Cardiac septum (tissue), 1 donor: ENCODE results near the gene INSR. TPM values are rescaled to one million over a fixed set of nuclear protein-coding genes. Genes with fewer than 3 reads are reported as not detected.

Experiments used
- DNase-seq: peaks from one replicate; pipeline ENCODE4 v3.0.0-alpha.2; 2020; ENCODE audit warnings: low spot score
- intact Hi-C: fragments of 100-400 bp; cut with DNase I; formaldehyde crosslinking; loops from one replicate; pipeline ENCODE4 v1.14.0; 2022
- total RNA-seq: library from RNA; stranded (reverse); fragmentation: NEBNext Ultra II Directional; extraction: Animal tissue kit (Norgen Biotek cat#: 25700); gene quantifications from one replicate; pipeline ENCODE4 v1.2.1, GENCODE V29; 2021
- donor health status: DM: no; HTN: no; CAD: no.

The INSR gene
- total RNA-seq, 1 donor from 2014 or later, result 113 TPM

GRCh38 chr19:7120499-7120898, 173.7 kb downstream of the INSR start:
- intact Hi-C loops, result no loop called here
- no peak for DNase-seq

- no peak for DNase-seq
- intact Hi-C loops, result no loop called here
These were observed 174.6 kb downstream of the INSR start for GRCh38 chr19:7119582-7119981.

- DNase-seq, result no peak
- intact Hi-C loops, result no loop called here
These were observed 177.0 kb downstream of the INSR start for GRCh38 chr19:7117248-7117647.

- no peak for DNase-seq
- intact Hi-C loops, result no loop called here
These were observed 178.5 kb downstream of the INSR start for GRCh38 chr19:7115721-7116120.

- DNase-seq, result no peak
- intact Hi-C loops, result no loop called here
These were observed 181.0 kb downstream of the INSR start for GRCh38 chr19:7113233-7113632.

- DNase-seq, result no peak
- intact Hi-C loops, result no loop called here
These were observed 181.5 kb downstream of the INSR start for GRCh38 chr19:7112675-7113074.

- intact Hi-C loops, result loop anchor here (10.0 kb wide), 1 partner anchor 685 kb away; no protein-coding TSS in a partner anchor
- DNase-seq, result no peak
These were observed 184.4 kb downstream of the INSR start for GRCh38 chr19:7109678-7110289.

- no peak for DNase-seq
- intact Hi-C loops, result loop anchor here (10.0 kb wide), 1 partner anchor 688 kb away; no protein-coding TSS in a partner anchor
These were observed 187.2 kb downstream of the INSR start for GRCh38 chr19:7106711-7107657.

GRCh38 chr19:7104747-7105447, 189.3 kb downstream of the INSR start:
- DNase-seq, result no peak
- intact Hi-C loops, result loop anchor here (10.0 kb wide), 1 partner anchor 690 kb away; no protein-coding TSS in a partner anchor

GRCh38 chr19:7101498-7102253, 192.5 kb downstream of the INSR start:
- intact Hi-C loops, result loop anchor here (1.0 to 10.0 kb wide), 2 partner anchors 240 to 693 kb away; no protein-coding TSS in a partner anchor

GRCh38 chr19:7099597-7099921, 194.7 kb downstream of the INSR start:
- intact Hi-C loops, result no loop called here
- no peak for DNase-seq

More at GRCh38 chr19:7101498-7102253, 192.5 kb downstream of the INSR start:
- DNase-seq, result no peak

- DNase-seq, result peak; percentile 95
- intact Hi-C loops, result no loop called here
These were observed 195.3 kb downstream of the INSR start for GRCh38 chr19:7098701-7099596.

GRCh38 chr19:7098096-7098495, 196.1 kb downstream of the INSR start:
- DNase-seq, result no peak
- intact Hi-C loops, result no loop called here

GRCh38 chr19:7088999-7089398, 205.2 kb downstream of the INSR start:
- DNase-seq, result no peak
- intact Hi-C loops, result no loop called here

- DNase-seq, result no peak
- intact Hi-C loops, result no loop called here
These were observed 210.9 kb downstream of the INSR start for GRCh38 chr19:7083076-7083956.

GRCh38 chr19:7078008-7078407, 216.2 kb downstream of the INSR start:
- no peak for DNase-seq
- intact Hi-C loops, result no loop called here

GRCh38 chr19:7076151-7076550, 218.1 kb downstream of the INSR start:
- no peak for DNase-seq
- intact Hi-C loops, result no loop called here
